OCI-LY7 (cell line): ENCODE results near the gene CCDC74B. TPM values are rescaled to one million over a fixed set of nuclear protein-coding genes. Genes with fewer than 3 reads are reported as not detected.
"Not testable (repeated sequence)": the region's sequence is repeated elsewhere in the genome, so short reads cannot be mapped to it uniquely, and the experiment has no call there.

ENCODE experiments used
- BruUV-seq: library from RNA; stranded (reverse); fragments of 400-500 nt; replicated peaks from 2 replicates; lab custom pipeline; 2021; lab: Mats Ljungman, UMichigan
- CTCF ChIA-PET: fragments of 300-600 bp; sonication (Branson Sonifier 250); formaldehyde crosslinking; loops from one replicate; lab custom pipeline; 2022; ENCODE audit warnings: antibody characterized with exemption; ENCODE audit not compliant: unreplicated experiment; lab: Charles Lee
- POLR2A ChIA-PET: fragments of 300-600 bp; sonication (Branson Sonifier 250); formaldehyde crosslinking; loops from one replicate; lab custom pipeline; 2022; ENCODE audit warnings: antibody characterized with exemption; lab: Charles Lee
- DNase-seq: peaks from one replicate; pipeline ENCODE4 v3.0.0-alpha.2; 2015; ENCODE audit warnings: low spot score
- H2AFZ ChIP-seq: fragments of 200-600 bp; sonication (generic), shearing (Covaris generic); 2 replicates; pipeline ENCODE4 v1.6.1; 2014; ENCODE audit warnings: mild to moderate bottlenecking, antibody characterized with exemption, low read length, moderate library complexity
- H3K27ac ChIP-seq: fragments of 200-600 bp; sonication (generic); 2 replicates; pipeline ENCODE4 v1.5.1; 2014; ENCODE audit warnings: mixed run types, low read depth, mild to moderate bottlenecking, moderate library complexity, low read length, inconsistent platforms; ENCODE audit not compliant: poor library complexity, severe bottlenecking
- H3K36me3 ChIP-seq: fragments of 200-600 bp; sonication (generic); 2 replicates; pipeline ENCODE4 v1.6.1; 2014; ENCODE audit warnings: mild to moderate bottlenecking, antibody characterized with exemption, low read length, moderate library complexity, mixed read lengths; ENCODE audit not compliant: insufficient read depth
- H3K4me1 ChIP-seq: fragments of 200-600 bp; sonication (generic); 2 replicates; pipeline ENCODE4 v1.5.1; 2014; ENCODE audit warnings: mild to moderate bottlenecking, low read length; ENCODE audit not compliant: insufficient read depth, poor library complexity, severe bottlenecking
- H3K4me2 ChIP-seq: fragments of 200-600 bp; sonication (generic); 2 replicates; pipeline ENCODE4 v1.6.1; 2014; ENCODE audit warnings: mild to moderate bottlenecking, low read length
- H3K4me3 ChIP-seq: fragments of 200-600 bp; sonication (generic); 2 replicates; pipeline ENCODE4 v1.5.1; 2014; ENCODE audit warnings: mild to moderate bottlenecking, low read depth, low read length; ENCODE audit not compliant: poor library complexity, severe bottlenecking
- H3K79me2 ChIP-seq: fragments of 200-600 bp; sonication (generic); 2 replicates; pipeline ENCODE4 v1.6.1; 2016; ENCODE audit warnings: low read depth, mild to moderate bottlenecking, low read length, moderate library complexity, mixed read lengths; ENCODE audit not compliant: insufficient read depth
- H3K9me2 ChIP-seq: fragments of 200-600 bp; sonication (generic); 2 replicates; pipeline ENCODE4 v1.6.1; 2016; ENCODE audit warnings: mild to moderate bottlenecking, low read length, mixed read lengths; ENCODE audit not compliant: insufficient read depth
- H3K9me3 ChIP-seq: fragments of 200-600 bp; sonication (generic); 2 replicates; pipeline ENCODE4 v1.6.1; 2014; ENCODE audit warnings: mild to moderate bottlenecking, mixed run types, low read length, mixed read lengths
- H4K20me1 ChIP-seq: fragments of 200-600 bp; sonication (generic); 2 replicates; pipeline ENCODE4 v1.6.1; 2014; ENCODE audit warnings: mild to moderate bottlenecking, antibody characterized with exemption, low read length, moderate library complexity, mixed read lengths; ENCODE audit not compliant: insufficient read depth
- CTCF ChIP-seq: fragments of 200-600 bp; sonication (generic); conservative IDR thresholded peaks from 2 replicates; pipeline ENCODE4 v1.5.1; 2014; ENCODE audit warnings: mild to moderate bottlenecking, antibody characterized with exemption, low read length, moderate library complexity, mixed read lengths
- EZH2phosphoT487 ChIP-seq: fragments of 200-600 bp; sonication (generic); IDR thresholded peaks from 2 replicates; pipeline ENCODE4 v1.6.1; 2018; ENCODE audit warnings: low read depth, borderline replicate concordance, mild to moderate bottlenecking, mixed run types, antibody characterized with exemption, low read length, moderate library complexity, mixed read lengths
- intact Hi-C: fragments of 100-400 bp; cut with micrococcal nuclease; formaldehyde crosslinking; loops from one replicate; pipeline ENCODE4 v1.10.0; 2022; ENCODE audit not compliant: unreplicated experiment
- total RNA-seq, 2 experiments: library from RNA; depleted of rRNA in 1 of 2; stranded (reverse); fragments of >200 nt in 1 of 2; shearing (Covaris generic) in 1 of 2; gene quantifications; 2 replicates each; pipeline ENCODE4 v1.2.3, GENCODE V29; 2014 to 2022

CCDC74B gene
- total RNA-seq, 2 experiments from 2014 or later, result 2.4 to 2.6 TPM

GRCh38 chr2:130150181-130151144 is 5.6 kb upstream of the CCDC74B start:
- CTCF ChIA-PET, result no interaction called here
- H3K9me2 ChIP-seq, result no peaks in the 10 kb centered on the region
- H3K4me3 ChIP-seq, result no peak overlapping the region
- no peaks in the 10 kb centered on the region for H3K9me3 ChIP-seq
- BruUV-seq, result no TSS peak
- TF ChIP-seq EZH2phosphoT487, result no peak
- TF ChIP-seq CTCF, result no peak
- H3K4me2 ChIP-seq, result no peak overlapping the region
- no peaks in the 10 kb centered on the region for H3K79me2 ChIP-seq
- POLR2A ChIA-PET, result interaction anchor here (0.6 kb wide), 1 partner anchor 1914 kb away, joined by 3 read pairs; no protein-coding TSS in a partner anchor
- DNase-seq, result no peak
- peaks cover 20% of the 10 kb centered on the region for H3K36me3 ChIP-seq
- no peak overlapping the region for H3K27ac ChIP-seq
- peaks cover 2% of the 10 kb centered on the region for H3K4me1 ChIP-seq
- intact Hi-C loops, result no loop called here
- H2AFZ ChIP-seq, result no peak overlapping the region
- H4K20me1 ChIP-seq, result no peaks in the 10 kb centered on the region

DNA sequence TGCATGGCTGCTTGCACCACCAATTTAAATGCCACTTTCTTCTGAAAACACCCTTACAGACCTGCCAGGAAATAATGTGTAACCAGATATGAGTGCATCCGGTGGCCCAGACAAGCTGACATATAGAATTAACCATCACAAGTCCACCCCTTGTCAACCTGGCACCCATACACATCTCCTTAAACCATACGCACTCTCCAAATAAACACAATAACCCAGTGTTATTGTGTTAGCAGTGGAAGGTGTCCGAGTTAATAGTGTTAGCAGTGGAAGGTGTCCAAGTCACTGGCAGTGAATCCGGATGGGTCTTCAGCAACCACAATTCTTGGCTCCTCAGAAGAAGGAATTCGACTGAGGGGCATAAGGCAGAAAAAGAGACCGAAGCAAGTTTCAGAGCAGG is 3.6 kb upstream of the CCDC74B start:
- H3K4me3 ChIP-seq, BruUV-seq, DNase-seq, H2AFZ ChIP-seq, H3K9me3 ChIP-seq, H3K4me1 ChIP-seq, H3K9me2 ChIP-seq, H3K4me2 ChIP-seq, H3K27ac ChIP-seq, H4K20me1 ChIP-seq, CTCF ChIA-PET, H3K79me2 ChIP-seq: not testable (repeated sequence)
- peaks cover 11% of the 10 kb centered on the region for H3K36me3 ChIP-seq
- POLR2A ChIA-PET, result interaction anchor here (0.5 kb wide), 1 partner anchor 33 kb away, joined by 3 read pairs; the partner anchor contains the start of gene SMPD4
- intact Hi-C loops, result loop anchor here (5.0 kb wide), 1 partner anchor 34 kb away; the partner anchor contains the start of genes MZT2B and SMPD4

DNA sequence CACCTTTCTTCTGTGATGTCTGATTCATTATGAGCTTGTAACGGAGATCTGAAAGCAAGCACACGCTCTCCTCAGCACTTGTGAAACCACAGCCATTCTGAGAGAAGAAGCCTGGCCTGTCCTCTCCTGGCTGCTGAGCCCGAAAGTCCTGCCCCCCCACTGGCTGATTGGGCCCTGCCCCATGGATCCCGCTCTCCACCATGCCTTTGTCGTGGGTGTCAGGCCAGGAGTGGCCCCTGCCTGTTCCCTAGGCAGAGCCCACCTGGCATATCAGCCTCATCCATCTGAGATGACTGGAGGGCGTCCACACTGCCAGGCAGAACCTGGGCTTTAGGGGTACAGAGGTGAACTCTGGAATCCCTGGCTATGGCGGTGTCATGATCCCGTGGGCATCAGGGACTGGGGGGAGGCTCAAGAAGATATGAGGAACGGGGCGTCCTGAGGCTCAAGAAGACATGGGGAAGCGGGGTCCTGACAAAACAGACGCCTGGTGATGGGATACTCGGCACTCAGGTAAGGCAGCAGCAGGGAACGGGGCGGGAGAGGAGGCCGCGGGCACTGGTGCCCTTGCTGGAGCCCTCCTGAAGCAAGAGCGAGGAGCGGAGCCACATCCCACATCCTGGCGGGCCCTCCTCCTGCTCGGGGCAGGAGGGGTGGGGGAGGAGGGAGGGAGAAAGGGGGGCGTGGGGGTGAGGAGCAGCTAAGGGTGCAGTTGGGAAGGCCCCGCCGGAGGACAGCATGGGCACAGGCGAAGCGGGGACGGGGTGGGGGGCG is 1.5 kb downstream of the CCDC74B start:
- DNase-seq, H3K36me3 ChIP-seq, intact Hi-C loops, H2AFZ ChIP-seq, POLR2A ChIA-PET, CTCF ChIA-PET, H3K9me2 ChIP-seq, H4K20me1 ChIP-seq, H3K79me2 ChIP-seq, H3K4me2 ChIP-seq, H3K4me3 ChIP-seq, H3K27ac ChIP-seq, H3K4me1 ChIP-seq, BruUV-seq, H3K9me3 ChIP-seq: not testable (repeated sequence)

DNA sequence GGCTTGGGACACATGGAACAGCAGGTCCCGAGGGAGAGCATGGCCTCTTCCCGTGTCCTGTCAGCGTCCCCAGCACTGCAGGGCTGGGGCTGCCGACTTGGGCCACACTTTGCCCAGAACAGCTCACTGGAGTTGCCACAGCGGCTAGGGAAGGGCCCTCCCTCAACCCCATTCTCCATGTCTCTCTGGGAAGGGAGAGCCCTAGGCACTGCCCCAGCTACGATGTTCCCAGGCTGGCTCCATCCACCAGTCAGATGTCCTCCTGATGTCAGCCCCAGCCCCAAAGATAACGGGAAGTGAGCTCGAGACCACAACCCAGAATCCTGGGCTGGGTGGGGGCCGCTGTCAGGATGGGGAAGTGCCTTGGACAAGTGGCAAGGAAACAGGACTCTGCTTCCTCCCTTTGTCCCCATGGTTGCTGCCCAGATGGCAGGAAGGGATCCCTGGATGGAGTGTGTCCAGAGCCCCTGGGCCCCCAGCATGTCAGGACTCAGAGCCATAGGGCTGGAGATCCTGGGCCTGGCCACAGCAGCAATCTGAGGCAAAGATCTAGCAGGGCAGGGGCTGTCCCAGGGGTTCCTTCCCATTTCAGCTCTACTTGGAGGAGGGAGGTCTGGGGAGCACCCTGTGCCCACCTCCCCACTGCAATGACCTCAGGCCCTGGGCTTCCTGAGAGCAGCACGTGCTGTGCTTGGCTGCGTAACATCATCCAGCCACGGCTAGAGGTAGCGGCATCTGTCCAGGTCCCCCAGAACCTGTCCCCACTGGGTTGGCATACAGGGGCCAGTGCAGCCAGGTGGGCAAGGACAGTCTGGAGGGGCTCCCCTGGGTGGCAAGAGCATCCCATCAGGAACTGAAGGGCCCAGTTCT is 2.3 kb downstream of the CCDC74B start:
- H2AFZ ChIP-seq, H3K9me3 ChIP-seq, H4K20me1 ChIP-seq, H3K4me2 ChIP-seq, H3K9me2 ChIP-seq, H3K36me3 ChIP-seq, intact Hi-C loops, H3K27ac ChIP-seq, DNase-seq, H3K79me2 ChIP-seq, BruUV-seq, H3K4me3 ChIP-seq, CTCF ChIA-PET, H3K4me1 ChIP-seq: not testable (repeated sequence)
- POLR2A ChIA-PET, result interaction anchor here (0.6 kb wide), 1 partner anchor 191 kb away, joined by 8 read pairs; no protein-coding TSS in a partner anchor
